ENCODE results near the gene ETFB. TPM values are rescaled to one million over a fixed set of nuclear protein-coding genes. Genes with fewer than 3 reads are reported as not detected.

The ETFB gene
- total and polyA plus RNA-seq, 2 experiments from 2014 or later, result 203 to 433 TPM

- H3K27ac ChIP-seq, result peak overlapping the region; percentile 90
- H3K36me3 ChIP-seq, result no peaks in the 10 kb centered on the region
- peak overlapping the region; percentile 57 for H3K4me3 ChIP-seq
Measured at GRCh38 chr19:51366389-51367254, 434 bp upstream of the ETFB start.

GRCh38 chr19:51365211-51365964 lies 800 bp downstream of the ETFB start:
- H3K27ac ChIP-seq, result peak overlapping the region; percentile 86
- TF ChIP-seq CTCF (IDR thresholded peaks at IDR 0.05; ENCODE audit: low read depth, low read length), result peak; percentile 16
- H3K36me3 ChIP-seq, result no peaks in the 10 kb centered on the region
- DNase-seq (ENCODE audit: low read depth in 1 of 2, low spot score in 1 of 2), result peak; percentile 61 to 64
- H3K9me3 ChIP-seq (ENCODE audit: low read depth), result no peaks in the 10 kb centered on the region
- H3K27me3 ChIP-seq, result no peaks in the 10 kb centered on the region
- H3K4me1 ChIP-seq (ENCODE audit: low read depth), result peaks cover 8% of the 10 kb centered on the region
- peak overlapping the region; percentile 57 for H3K4me3 ChIP-seq

More at GRCh38 chr19:51366389-51367254, 434 bp upstream of the ETFB start:
- H3K27me3 ChIP-seq, result no peaks in the 10 kb centered on the region
- H3K4me1 ChIP-seq (ENCODE audit: low read depth), result peaks cover 8% of the 10 kb centered on the region
- no peak for TF ChIP-seq CTCF (IDR thresholded peaks at IDR 0.05; ENCODE audit: low read depth, low read length)
- no peaks in the 10 kb centered on the region for H3K9me3 ChIP-seq (ENCODE audit: low read depth)
- peak; percentile 99 for DNase-seq (ENCODE audit: low read depth in 1 of 2, low spot score in 1 of 2)

- Histone ChIP-seq H3K27ac (no peak overlapping the region), H3K27me3 (no peaks in the 10 kb centered on the region), H3K4me3 (no peak overlapping the region), H3K36me3 (no peaks in the 10 kb centered on the region), H3K4me1 (ENCODE audit: low read depth) (peaks cover 8% of the 10 kb centered on the region), H3K9me3 (ENCODE audit: low read depth) (no peaks in the 10 kb centered on the region)
- no peak for TF ChIP-seq CTCF (IDR thresholded peaks at IDR 0.05; ENCODE audit: low read depth, low read length)
- DNase-seq (ENCODE audit: low read depth in 1 of 2, low spot score in 1 of 2), result no peak
Measured at GRCh38 chr19:51364200-51365106, 1.7 kb downstream of the ETFB start.

- no peak for DNase-seq (ENCODE audit: low read depth in 1 of 2, low spot score in 1 of 2)
- H3K36me3 ChIP-seq, result no peaks in the 10 kb centered on the region
- no peak overlapping the region for H3K27ac ChIP-seq
- no peaks in the 10 kb centered on the region for H3K9me3 ChIP-seq (ENCODE audit: low read depth)
- H3K27me3 ChIP-seq, result no peaks in the 10 kb centered on the region
- peaks cover 3% of the 10 kb centered on the region for H3K4me1 ChIP-seq (ENCODE audit: low read depth)
- no peak for TF ChIP-seq CTCF (IDR thresholded peaks at IDR 0.05; ENCODE audit: low read depth, low read length)
- H3K4me3 ChIP-seq, result no peak overlapping the region
Measured at GRCh38 chr19:51361239-51361638, 4.9 kb downstream of the ETFB start.

GRCh38 chr19:51359294-51359693 lies 6.9 kb downstream of the ETFB start:
- Histone ChIP-seq H3K4me3 (no peak overlapping the region), H3K27ac (no peak overlapping the region), H3K4me1 (ENCODE audit: low read depth) (peaks cover 2% of the 10 kb centered on the region), H3K36me3 (no peaks in the 10 kb centered on the region), H3K9me3 (ENCODE audit: low read depth) (no peaks in the 10 kb centered on the region), H3K27me3 (no peaks in the 10 kb centered on the region)
- DNase-seq (ENCODE audit: low read depth in 1 of 2, low spot score in 1 of 2), result peak in 1 of 2 donors; percentile 86
- TF ChIP-seq CTCF (IDR thresholded peaks at IDR 0.05; ENCODE audit: low read depth, low read length), result no peak

All from cardiac muscle cell (in vitro differentiated cells and primary cell).